GM21423 (cell line): ENCODE measurements around the gene NSD1.
"Not testable (repeated sequence)": the region's sequence is repeated elsewhere in the genome, so short reads cannot be mapped to it uniquely, and the experiment has no call there.

Source experiments
- ATAC-seq: cut with Tn5 transposase; IDR thresholded peaks from one replicate; pipeline ENCODE4 v1.9.1; 2021; ENCODE audit warnings: mild to moderate bottlenecking, moderate library complexity; ENCODE audit not compliant: unreplicated experiment

The NSD1 gene

DNA sequence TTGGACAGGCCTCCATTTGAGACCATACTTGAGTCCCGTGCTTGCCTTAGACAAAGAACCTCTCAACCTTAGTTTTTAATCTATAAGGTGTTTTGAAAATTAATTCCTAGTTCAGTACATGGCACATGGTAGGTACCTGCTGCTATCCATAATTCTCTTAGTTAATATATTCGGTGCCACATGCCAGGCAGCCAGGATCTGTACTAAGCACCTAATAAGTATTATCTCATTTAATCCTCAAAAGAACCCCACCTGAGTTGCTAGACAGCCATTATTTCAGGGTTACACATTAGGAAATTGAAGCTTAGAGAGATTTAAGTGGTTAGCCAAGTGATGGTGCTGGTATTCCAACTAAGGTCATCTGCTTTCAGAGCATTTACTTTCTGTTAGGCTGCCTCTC, 29.9 kb downstream of the NSD1 start:
- ATAC-seq: no peak

DNA sequence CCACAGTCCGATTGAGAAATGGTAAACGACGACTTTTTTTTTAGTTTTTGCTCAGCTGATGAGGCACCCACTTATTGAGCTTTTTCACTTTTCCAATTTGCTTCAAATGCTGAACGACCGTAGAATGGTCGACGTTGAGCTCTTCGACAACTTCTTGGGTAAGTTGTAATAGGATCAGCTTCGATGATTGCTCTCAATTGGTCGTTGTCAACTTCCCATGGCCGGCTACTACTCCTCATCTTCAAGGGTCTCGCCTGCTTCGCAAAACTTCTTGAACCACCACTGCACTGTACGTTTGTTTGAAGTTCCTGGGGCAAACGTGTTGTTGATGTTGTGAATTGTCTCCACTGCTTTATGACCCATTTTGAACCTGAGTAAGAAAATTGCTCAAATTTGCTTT, 35.7 kb downstream of the NSD1 start:
- ATAC-seq: no peak

DNA sequence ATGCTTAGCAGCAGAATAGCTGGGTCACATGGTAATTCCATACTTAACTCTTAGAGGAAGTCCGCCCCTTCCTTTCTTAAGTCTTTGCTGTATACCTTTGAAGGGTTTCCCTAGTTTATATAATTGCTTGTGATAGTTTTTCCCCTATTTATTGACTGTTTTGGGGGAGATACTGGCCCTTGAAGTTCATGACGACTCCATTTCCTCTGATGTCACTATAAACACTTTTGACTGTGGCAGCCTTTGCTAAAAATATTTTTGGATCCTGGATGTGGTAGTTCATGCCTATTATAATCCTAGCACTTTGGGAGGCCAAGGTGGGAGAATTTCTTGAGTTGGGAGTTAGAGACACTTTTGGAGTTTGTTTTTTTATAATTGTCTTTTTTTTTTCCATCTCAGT, 38.4 kb downstream of the NSD1 start:
- ATAC-seq: no peak

DNA sequence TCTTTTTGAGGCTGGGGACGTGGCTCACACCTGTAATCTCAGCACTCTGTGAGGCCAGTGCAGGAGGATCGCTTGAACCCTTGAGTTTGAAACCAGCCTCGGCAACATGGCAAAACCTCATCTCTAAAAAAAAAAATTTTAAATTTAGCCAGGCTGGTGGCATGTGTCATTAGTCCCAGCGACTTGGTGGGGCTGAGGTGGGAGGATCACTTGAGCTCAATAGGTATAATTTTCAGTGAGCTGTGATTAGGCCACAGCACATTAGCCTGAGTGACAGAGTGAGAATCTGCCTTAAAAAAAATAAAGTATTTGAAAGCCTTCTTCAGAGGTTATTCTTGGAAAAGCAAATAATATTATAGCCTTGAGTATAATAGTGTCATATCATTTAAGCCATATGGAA, 41.8 kb downstream of the NSD1 start:
- ATAC-seq: no peak

DNA sequence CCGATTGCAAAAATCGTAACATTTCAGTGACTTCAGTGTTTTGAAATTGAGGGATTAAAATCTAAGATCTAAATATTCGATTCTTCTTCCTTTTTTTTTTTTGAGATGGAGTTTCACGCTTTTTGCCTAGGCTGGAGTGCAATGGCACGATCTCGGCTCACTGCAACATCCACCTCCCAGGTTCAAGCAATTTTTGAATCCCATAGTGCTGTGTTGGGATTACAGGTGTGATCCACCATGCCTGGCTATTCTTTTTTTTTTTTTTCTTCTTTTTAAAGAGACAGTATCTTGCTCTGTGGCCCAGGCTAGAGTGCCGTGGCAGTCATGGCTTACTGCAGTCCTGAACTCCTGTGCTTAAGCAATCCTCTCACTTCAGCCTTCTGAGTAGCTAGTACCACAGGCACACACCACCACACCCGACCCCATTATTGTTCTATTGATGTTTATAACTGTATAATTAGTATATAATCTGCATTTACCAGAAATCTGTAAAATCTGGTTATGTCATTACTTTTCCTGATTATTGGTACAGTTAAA, 42.7 kb downstream of the NSD1 start:
- ATAC-seq: no peak

DNA sequence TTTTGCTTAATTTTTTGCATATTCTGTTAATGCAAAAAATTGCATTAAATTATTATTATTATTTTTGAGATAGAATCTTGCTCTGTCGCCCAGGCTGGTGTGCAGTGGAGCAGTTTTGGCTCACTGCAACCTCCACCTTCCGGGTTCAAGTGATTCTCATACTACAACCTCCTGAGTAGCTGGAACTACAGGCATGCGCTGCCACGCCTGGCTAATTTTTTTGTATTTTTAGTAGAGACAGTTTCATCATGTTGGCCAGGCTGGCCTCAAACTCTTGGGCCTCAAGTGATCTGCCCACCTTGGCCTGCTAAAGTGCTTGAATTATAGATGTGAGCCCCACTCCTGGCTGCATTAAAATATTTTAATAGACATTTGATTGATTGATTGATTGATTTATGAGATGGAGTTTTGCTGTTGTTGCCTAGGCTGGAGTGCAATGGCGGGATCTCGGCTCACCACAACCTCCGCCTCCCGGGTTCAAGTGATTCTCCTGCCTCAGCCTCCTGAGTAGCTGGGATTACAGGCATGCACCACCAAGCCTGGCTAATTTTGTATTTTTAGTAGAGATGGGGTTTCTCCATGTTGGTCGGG, 44.4 kb downstream of the NSD1 start:
- ATAC-seq: not testable (repeated sequence)

DNA sequence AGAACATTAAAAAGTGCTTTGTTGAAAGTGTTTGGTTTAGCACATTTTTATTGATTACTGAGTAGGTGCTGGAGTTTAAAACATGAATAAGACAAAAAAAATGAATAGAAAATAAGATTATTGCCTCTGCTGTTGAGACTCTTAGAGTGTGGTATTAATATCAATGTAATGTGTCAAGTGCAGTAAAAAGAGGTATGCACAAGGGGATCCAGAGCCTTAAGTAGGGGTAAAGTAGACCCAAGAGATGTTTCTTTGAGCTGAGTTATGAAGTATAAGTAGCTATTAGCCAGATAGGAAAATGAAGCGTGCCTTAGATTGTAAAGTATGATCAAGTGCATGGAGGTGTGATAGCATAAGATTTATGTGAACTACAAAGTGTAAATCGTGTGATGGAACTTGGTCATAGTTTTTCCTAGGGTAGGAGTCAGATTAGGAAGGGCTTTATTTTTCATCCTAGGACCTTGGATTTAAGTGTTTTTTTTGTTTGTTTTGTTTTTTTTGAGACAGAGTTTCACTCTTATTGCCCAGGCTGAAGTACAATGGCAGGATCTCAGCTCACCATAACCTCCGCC, 45.2 kb downstream of the NSD1 start:
- ATAC-seq: no peak

DNA sequence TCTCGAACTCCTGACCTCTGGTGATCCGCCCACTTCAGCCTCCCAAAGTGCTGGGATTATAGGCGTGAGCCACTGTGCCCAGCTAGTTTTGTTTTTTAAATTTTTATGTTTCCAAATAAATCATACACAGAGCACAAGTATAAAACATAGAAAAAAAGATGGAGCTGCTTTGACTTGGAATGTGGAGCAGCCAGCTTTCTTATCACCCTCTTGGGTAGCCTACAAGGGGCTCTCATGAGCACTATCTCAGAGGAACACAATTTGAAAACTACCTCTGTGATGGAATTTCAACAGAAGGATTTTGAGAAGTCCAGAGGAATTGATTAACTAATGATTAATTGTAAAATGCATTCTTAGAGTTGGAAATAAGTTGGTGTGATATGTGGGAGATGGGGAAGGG, 45.9 kb downstream of the NSD1 start:
- ATAC-seq: no peak

DNA sequence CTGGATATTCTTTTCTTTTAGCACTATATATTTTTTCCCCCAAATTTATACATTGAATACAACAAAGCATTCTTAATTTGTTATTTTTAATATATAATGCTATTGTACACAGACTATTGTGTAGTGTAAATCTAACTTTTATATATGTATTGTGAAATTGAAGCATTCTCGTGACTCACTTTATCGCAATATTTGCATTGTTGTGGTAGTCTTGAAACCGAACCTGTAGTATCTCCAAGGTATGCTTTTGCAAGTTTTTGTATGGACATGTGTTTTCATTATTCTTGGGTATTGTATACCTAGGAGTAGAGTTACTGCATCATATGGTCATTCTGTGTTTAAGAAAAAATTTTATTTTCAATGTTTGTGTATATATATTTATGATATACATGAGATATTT, 49.6 kb downstream of the NSD1 start:
- no peak for ATAC-seq

DNA sequence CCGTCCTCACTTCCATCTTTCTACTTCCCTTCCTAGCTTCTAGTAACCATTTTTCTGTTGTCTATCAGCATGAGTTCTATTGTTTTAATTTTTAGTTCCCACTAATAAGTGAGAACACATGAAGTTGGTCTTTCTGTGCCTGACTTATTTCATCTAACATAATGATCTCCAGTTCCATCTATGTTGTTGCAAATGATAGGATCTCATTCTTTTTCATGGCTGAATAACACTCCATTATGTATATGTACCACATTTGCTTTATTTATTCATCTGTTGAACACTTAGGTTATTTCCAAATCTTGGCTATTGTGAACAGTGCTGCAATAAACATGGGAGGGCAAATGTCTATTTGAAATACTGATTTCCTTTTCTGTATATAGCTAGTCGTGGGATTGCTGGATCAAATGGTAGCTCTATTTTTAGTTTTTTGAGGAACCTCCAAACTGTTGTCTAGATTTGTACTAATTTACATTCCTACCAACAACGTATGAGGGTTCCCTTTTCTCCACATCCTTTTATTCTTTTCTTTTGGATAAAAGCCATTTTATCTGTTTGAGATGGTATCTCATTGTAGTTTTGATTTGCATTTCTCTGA, 50.3 kb downstream of the NSD1 start:
- ATAC-seq: no peak

DNA sequence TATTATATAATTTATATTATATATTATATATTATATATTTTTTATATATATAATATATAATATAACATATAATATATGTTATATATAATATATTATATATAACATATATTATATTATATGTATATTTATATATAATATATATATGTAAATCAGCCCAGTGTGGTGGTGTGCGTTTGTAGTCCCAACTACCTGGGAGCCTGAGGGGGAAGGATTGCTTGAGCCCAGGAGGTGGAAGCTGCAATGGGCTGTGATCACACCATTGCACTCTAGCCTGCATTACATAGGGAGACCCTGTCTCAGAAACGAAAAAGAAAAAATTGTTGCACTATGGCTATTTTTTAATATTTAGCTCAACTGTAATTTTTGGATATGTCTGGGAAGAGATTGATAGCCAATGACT, 52.4 kb downstream of the NSD1 start:
- ATAC-seq: no peak

DNA sequence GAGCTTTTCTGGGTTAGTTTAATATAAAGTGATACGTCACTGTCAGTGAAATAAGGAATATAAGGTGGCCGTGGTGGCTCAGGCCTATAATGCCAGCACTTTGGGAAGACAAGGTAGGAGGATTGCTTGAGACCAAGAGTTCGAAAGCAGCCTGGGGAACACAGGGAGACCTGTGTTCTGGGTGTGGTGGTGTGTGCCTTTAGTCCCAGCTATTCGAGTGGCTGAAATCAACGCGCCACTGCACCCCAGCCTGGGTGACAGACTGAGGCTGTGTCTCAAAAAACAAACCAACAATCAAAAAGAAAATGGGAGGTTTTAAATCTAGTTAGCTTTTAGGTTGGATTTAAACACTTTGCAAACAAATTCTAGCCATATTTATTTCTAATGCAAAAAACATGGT, 53.1 kb downstream of the NSD1 start:
- no peak for ATAC-seq

DNA sequence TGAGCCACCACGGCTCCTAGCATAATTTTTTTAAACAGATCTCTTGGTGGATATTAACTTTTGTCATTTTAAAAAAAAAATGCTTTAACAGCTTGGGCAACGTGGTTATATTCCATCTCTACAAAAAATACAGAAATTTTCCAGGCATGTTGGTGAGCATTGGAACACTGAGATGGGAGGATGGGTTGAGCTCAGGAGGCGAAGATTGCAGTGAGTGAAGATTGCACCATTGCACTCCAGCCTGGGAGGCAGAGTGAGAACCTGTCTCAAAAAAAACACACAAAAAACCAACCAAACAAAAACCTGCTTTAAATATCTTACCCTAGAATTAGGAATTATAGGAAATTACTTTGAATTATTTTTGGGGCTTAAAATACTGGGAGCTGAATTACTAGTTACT, 55.2 kb downstream of the NSD1 start:
- no peak for ATAC-seq

DNA sequence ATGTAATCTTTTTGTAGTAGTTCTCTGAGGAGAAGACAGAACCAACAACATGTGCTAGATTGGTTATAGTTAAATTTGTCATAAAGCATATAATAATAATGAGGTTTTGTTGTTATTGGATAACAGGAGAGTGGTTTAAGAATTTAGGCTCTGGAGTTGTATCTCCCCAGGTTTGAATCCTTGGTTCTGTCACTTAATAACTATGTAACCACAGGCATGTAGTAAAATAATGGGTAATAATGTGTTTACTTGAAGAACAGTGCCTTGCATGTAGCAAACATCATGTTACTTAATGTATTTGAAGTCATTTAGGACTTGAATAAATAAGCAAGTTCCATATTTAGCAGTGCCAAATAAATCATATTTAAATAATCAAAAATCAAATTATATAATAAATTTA, 55.8 kb downstream of the NSD1 start:
- ATAC-seq: no peak

DNA sequence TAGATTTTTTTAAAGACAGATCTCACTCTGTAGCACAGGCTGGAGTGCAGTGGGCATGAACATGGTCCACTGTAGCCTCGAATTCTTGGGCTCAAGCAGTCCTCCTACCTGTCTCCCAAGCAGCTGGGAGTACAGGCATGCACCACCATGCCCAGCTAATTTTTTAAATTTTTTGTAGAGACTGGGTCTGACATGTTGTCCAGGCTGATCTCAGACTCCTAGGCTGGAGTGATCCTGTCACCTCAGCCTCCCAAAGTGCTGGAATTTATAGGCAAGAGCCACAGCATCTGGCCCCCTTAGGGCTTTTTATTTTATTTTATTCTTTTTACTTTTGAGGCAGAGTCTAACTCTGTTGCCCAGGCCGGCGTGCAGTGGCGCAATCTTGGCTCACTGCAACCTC, 56.4 kb downstream of the NSD1 start:
- ATAC-seq: no peak

DNA sequence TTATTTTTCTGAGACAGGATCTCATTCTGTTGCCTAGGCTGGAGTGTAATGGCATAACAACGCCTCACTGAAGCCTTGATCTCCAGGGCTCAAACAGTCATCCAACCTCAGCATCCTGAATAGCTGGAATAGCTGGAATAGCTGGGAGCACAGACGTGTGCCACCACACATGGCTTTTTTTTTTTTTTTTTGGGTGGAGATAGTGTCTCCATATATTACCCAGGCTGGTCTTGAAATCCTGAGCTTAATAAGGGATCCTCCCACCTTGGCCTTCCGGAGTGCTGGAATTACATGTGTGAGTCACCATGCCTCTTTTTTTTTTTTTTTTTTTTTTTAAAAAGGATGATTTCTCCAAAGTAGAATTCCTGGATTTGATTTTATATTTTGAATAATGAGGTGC, 60.7 kb downstream of the NSD1 start:
- no peak for ATAC-seq

DNA sequence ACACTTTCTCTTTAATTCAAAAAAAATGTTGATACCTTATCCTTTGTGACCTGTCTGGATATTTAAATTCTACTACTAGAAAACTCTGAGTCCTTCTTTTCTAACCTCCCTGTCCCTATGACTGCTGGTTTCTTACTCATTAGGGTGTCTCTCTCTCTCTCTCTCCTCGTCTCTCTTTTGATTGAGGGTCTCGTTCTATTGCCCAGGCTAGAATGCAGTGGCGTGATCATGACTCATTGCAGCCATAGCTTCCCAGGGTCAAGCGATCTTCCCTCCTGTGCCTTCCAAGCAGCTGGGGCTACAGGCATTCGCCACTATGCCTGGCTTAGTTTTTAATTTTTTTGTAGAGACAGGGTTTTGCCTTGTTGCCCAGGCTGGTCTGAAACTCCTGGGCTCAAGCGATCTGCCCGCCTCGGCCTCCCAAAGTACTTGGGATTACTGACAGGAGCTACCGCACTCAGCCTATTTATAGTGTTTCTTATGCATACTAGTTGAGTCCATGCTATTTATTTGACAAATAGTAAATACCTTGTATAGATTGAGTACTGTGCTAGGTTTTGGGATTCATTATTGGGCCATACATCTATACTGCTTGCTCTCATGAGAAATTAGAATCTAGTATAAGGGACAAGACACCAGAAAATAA, 61.9 kb downstream of the NSD1 start:
- ATAC-seq: no peak

DNA sequence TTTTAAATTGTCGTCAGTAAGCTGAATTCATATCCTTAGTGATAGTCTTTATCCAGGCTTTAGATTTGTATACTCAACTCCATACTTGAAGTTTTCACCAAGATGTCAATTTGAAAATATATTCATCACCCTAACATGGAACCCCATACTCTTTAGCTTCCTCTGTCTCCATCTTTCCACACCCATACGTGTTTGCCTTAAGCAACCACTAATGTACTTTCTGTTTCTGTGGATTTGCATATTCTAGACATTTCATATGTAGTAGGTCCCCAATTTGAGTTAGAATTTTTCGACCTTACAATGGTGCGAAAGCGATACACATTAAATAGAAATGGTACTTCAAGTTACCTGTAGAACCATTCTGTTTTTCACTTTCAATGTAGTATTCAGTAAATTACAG, 65.2 kb downstream of the NSD1 start:
- ATAC-seq: no peak

DNA sequence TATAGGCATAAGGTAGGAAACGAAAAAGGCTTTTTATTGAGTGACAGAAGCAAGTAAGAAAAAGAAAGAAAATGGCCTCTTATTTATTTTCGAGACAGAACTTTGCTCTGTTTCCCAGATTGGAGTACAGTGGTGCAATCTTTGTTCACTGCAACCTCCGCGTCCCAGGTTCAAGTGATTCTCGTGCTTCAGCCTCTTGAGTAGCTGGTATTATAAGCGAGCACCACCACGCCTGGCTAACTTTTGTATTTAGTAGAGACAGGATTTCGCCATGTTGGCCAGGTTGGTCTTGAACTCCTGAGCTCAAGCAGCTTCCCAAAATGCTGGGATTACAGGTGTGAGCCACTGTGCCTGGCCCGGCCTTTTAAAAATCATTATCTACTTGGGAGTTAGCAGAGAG, 70.7 kb downstream of the NSD1 start:
- no peak for ATAC-seq

DNA sequence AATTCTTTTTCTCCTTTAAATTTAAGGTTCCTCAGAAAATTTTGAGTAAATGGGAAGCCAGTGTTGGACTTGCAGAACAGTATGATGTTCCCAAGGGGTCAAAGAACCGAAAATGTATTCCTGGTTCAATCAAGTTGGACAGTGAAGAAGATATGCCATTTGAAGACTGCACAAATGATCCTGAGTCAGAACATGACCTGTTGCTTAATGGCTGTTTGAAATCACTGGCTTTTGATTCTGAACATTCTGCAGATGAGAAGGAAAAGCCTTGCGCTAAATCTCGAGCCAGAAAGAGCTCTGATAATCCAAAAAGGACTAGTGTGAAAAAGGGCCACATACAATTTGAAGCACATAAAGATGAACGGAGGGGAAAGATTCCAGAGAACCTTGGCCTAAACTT, 76.0 kb downstream of the NSD1 start:
- no peak for ATAC-seq

DNA sequence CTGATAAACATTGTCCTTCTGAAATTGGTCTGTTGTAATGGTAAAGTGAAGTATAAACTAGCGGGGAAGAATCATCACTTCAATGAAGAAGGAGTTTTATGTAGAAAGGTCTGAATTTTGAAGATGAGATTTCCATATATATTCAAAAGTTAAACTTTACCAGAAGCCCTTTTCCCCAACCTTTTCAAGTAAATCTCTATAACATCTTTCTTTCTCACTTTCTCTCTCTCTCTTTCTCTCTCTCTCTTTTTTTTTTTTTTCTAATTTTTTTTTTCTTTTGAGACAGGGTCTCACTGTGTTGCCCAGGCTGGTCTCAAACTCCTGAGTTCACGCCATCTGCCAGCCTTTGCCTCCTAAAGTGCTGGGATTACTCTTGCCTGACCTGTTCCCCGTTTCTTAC, 78.7 kb downstream of the NSD1 start:
- ATAC-seq: no peak

DNA sequence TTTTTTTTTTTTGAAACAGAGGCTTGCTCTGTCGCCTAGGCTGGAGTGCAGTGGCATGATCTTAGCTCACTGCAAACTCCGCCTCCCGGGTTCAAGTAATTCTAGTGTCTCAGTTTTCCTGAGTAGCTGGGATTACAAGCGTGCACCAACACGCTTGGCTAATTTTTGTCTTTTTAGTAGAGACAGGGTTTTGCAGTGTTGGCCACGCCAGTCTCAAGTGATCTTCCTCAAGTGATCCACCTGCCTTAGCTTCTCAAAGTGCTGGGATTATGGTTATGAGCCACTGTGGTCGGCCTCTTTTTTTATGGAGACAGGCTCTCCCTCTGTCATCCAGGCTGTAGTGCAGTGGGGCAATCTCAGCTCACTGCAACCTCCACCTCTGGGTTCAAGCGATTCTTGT, 87.0 kb downstream of the NSD1 start:
- no peak for ATAC-seq
